ENCODE data around the gene USP33. TPM values are rescaled to one million over a fixed set of nuclear protein-coding genes. Genes with fewer than 3 reads are reported as not detected.
"Not testable (repeated sequence)": the region's sequence is repeated elsewhere in the genome, so short reads cannot be mapped to it uniquely, and the experiment has no call there.

The USP33 gene
- total and polyA plus RNA-seq, 10 of the 15 experiments (the other 5 are each of a cell fraction or from before 2014, with no cell fraction given) = 13.1 to 49.9 (median 32.2) TPM

GRCh38 chr1:77794550-77794949, 34.9 kb upstream of the USP33 start (continued):
- no peak for TF ChIP-seq YY1 (IDR thresholded peaks at IDR 0.05; ENCODE audit: low read depth, low read length)

- H3K9ac ChIP-seq (ENCODE audit: control insufficient read depth, insufficient read depth, low read length); H3K27me3 ChIP-seq (replicated peaks in 1 of 2; ENCODE audit: control insufficient read depth in 2 of 2, insufficient read depth in 2 of 2, low read length in 1 of 2); H3K36me3 ChIP-seq (ENCODE audit: control insufficient read depth in 2 of 2, insufficient read depth in 2 of 2, low read length in 1 of 2); ATAC-seq; H3K79me2 ChIP-seq (ENCODE audit: control insufficient read depth, insufficient read depth, low read length); POLR2A ChIA-PET; FAIRE-seq; SMC1A ChIA-PET (ENCODE audit: uncharacterized antibody, unreplicated experiment); H4K20me1 ChIP-seq (ENCODE audit: control insufficient read depth, insufficient read depth); DNase-seq (ENCODE audit: low read depth, low spot score); H3K4me2 ChIP-seq (ENCODE audit: control insufficient read depth, insufficient read depth); H3K27ac ChIP-seq (ENCODE audit: control insufficient read depth, insufficient read depth); H2AFZ ChIP-seq (ENCODE audit: control insufficient read depth, low read depth, low read length); BruUV-seq (replicated peaks); H3K4me1 ChIP-seq (ENCODE audit: control insufficient read depth, insufficient read depth, low read length); CTCF ChIA-PET; intact Hi-C loops (cut with micrococcal nuclease; ENCODE audit: unreplicated experiment); H3K4me3 ChIP-seq; H3K9me3 ChIP-seq (replicated peaks; ENCODE audit: control insufficient read depth, insufficient read depth, low read length); in situ Hi-C loops (cut with MboI): not testable (repeated sequence)
- RAD21 ChIA-PET (ENCODE audit: unreplicated experiment) = interaction anchor here (0.6 kb wide), 1 partner anchor 34 kb away, joined by 3 read pairs; no protein-coding TSS in a partner anchor
- WGBS (ENCODE audit: insufficient coverage, insufficient replicate concordance, low lambda C conversion rate, missing lambda C conversion rate) = 100% methylated on average over 2 of the region's 2 CpGs
These were observed 26.6 kb upstream of the USP33 start for GRCh38 chr1:77786093-77786741.

GRCh38 chr1:77783141-77783540, 23.5 kb upstream of the USP33 start:
- Histone ChIP-seq H3K4me2 (ENCODE audit: control insufficient read depth, insufficient read depth) (no peak overlapping the region), H2AFZ (ENCODE audit: control insufficient read depth, low read depth, low read length) (no peak overlapping the region), H3K79me2 (ENCODE audit: control insufficient read depth, insufficient read depth, low read length) (peaks cover 29% of the 10 kb centered on the region), H3K4me1 (ENCODE audit: control insufficient read depth, insufficient read depth, low read length) (peaks cover 7% of the 10 kb centered on the region; the same call in 1 of the 2 replicates), H3K4me3 (no peak overlapping the region), H3K36me3 (ENCODE audit: control insufficient read depth in 2 of 2, insufficient read depth in 2 of 2, low read length in 1 of 2) (peaks cover 0 to 2% of the 10 kb centered on the region in 2 experiments; a peak in 3 of 4 replicates), H3K9ac (ENCODE audit: control insufficient read depth, insufficient read depth, low read length) (no peak overlapping the region), H3K27ac (ENCODE audit: control insufficient read depth, insufficient read depth) (no peak overlapping the region), H3K27me3 (replicated peaks in 1 of 2; ENCODE audit: control insufficient read depth in 2 of 2, insufficient read depth in 2 of 2, low read length in 1 of 2) (no peaks in the 10 kb centered on the region), H4K20me1 (ENCODE audit: control insufficient read depth, insufficient read depth) (no peaks in the 10 kb centered on the region), H3K9me3 (replicated peaks; ENCODE audit: control insufficient read depth, insufficient read depth, low read length) (peaks cover 3% of the 10 kb centered on the region; the same call in 2 of the 3 replicates)
- ATAC-seq (no peak), DNase-seq (ENCODE audit: low read depth, low spot score) (no peak), FAIRE-seq (no peak)
- 98% methylated on average over 2 of the region's 2 CpGs for WGBS (ENCODE audit: insufficient coverage, insufficient replicate concordance, low lambda C conversion rate, missing lambda C conversion rate)
- in situ Hi-C loops (cut with MboI) (no loop called here), intact Hi-C loops (cut with micrococcal nuclease; ENCODE audit: unreplicated experiment) (no loop called here)
- ChIA-PET CTCF (interaction anchor here (1.0 kb wide), 1 partner anchor 33 kb away, joined by 3 read pairs; no protein-coding TSS in a partner anchor), POLR2A (no interaction called here), SMC1A (ENCODE audit: uncharacterized antibody, unreplicated experiment) (interaction anchor here (0.8 to 1.3 kb wide), 3 partner anchors 14 to 69 kb away, joined by 3 to 9 read pairs (median 3); no protein-coding TSS in a partner anchor), RAD21 (ENCODE audit: unreplicated experiment) (interaction anchor here (1.4 kb wide), 1 partner anchor 13 kb away, joined by 4 read pairs; no protein-coding TSS in a partner anchor)
- no peak for TF ChIP-seq HCFC1 (IDR thresholded peaks at IDR 0.05; ENCODE audit: low read length)
- TF ChIP-seq KLF5 (IDR thresholded peaks at IDR 0.05; ENCODE audit: partially characterized antibody) = no peak
- TF ChIP-seq GABPA (IDR thresholded peaks at IDR 0.05; ENCODE audit: low read depth) = no peak
- no peak for TF ChIP-seq BCL11A (IDR thresholded peaks at IDR 0.05; ENCODE audit: low read depth, low read length)
- TF ChIP-seq ZNF207 (IDR thresholded peaks at IDR 0.05; ENCODE audit: borderline replicate concordance) = no peak
- TF ChIP-seq SMAD1 (IDR thresholded peaks at IDR 0.05; ENCODE audit: low read depth, partially characterized antibody) = no peak
- TF ChIP-seq, protein P1, sequence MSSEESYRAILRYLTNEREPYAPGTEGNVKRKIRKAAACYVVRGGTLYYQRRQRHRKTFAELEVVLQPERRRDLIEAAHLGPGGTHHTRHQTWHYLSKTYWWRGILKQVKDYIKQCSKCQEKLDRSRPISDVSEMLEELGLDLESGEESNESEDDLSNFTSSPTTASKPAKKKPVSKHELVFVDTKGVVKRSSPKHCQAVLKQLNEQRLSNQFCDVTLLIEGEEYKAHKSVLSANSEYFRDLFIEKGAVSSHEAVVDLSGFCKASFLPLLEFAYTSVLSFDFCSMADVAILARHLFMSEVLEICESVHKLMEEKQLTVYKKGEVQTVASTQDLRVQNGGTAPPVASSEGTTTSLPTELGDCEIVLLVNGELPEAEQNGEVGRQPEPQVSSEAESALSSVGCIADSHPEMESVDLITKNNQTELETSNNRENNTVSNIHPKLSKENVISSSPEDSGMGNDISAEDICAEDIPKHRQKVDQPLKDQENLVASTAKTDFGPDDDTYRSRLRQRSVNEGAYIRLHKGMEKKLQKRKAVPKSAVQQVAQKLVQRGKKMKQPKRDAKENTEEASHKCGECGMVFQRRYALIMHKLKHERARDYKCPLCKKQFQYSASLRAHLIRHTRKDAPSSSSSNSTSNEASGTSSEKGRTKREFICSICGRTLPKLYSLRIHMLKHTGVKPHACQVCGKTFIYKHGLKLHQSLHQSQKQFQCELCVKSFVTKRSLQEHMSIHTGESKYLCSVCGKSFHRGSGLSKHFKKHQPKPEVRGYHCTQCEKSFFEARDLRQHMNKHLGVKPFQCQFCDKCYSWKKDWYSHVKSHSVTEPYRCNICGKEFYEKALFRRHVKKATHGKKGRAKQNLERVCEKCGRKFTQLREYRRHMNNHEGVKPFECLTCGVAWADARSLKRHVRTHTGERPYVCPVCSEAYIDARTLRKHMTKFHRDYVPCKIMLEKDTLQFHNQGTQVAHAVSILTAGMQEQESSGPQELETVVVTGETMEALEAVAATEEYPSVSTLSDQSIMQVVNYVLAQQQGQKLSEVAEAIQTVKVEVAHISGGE (CRISPR knock-in tag; IDR thresholded peaks at IDR 0.05) = no peak
- TF ChIP-seq RBBP5 (conservative IDR thresholded peaks at IDR 0.05) = no peak
- no peak for TF ChIP-seq FOXM1 (IDR thresholded peaks at IDR 0.05; ENCODE audit: low read depth, low read length)
- TF ChIP-seq MEF2A (IDR thresholded peaks at IDR 0.05; ENCODE audit: insufficient read depth, low read depth, low read length) = no peak
- no peak for TF ChIP-seq HDGF (IDR thresholded peaks at IDR 0.05)
- no peak for TF ChIP-seq ZNF24 (IDR thresholded peaks at IDR 0.05)
- no peak for TF ChIP-seq EZH2 (IDR thresholded peaks at IDR 0.05; ENCODE audit: borderline replicate concordance, control insufficient read depth, low read depth, low read length)
- no TSS peak for BruUV-seq (replicated peaks)

Data from GM12878 (cell line).